ENCODE results near the gene ACER2. TPM values are rescaled to one million over a fixed set of nuclear protein-coding genes. Genes with fewer than 3 reads are reported as not detected.

ACER2 gene
- total RNA-seq, 1 donor from 2014 or later = 7.4 TPM

DNA sequence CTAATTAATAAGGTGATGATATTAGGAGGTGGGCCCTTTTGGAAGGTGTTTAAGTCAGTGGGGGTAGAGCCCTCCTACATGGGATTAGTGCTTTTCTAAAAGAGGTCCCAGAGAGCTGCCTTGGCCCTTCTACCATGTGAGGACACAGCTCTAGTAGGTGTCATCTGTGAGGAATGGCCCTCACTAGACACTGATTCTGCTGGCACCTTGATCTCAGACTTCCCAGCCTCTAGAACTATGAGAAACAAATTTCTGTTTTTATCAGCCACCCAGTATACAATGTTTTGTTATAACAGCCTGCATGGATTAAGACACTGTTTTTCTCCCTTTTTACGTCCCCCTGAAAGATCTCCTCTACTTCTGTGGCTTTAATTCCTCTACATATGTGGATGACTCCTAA, 31.6 kb downstream of the ACER2 start:
- Histone ChIP-seq H3K9me3 (ENCODE audit: insufficient read depth, low read depth, low read length) (no peaks in the 10 kb centered on the region), H3K4me1 (ENCODE audit: insufficient read depth, low read length) (no peaks in the 10 kb centered on the region), H3K4me3 (ENCODE audit: insufficient read depth, low read depth, low read length) (no peak overlapping the region), H3K4me2 (ENCODE audit: low read length) (no peak overlapping the region), H3K27ac (ENCODE audit: low read depth, low read length) (no peak overlapping the region), H3K79me2 (ENCODE audit: insufficient read depth, low read length) (no peaks in the 10 kb centered on the region), H3K27me3 (ENCODE audit: insufficient read depth, low read length) (no peaks in the 10 kb centered on the region), H4K20me1 (ENCODE audit: insufficient read depth, low read length) (no peaks in the 10 kb centered on the region), H2AFZ (ENCODE audit: low read depth, low read length) (no peak overlapping the region), H3K9ac (ENCODE audit: low read length) (no peak overlapping the region), H3K36me3 (ENCODE audit: insufficient read depth, low read length) (no peaks in the 10 kb centered on the region)
- Mint-ChIP-seq H3K27me3 (ENCODE audit: low read depth, unreplicated experiment) (peaks cover 5% of the 10 kb centered on the region), H3K36me3 (ENCODE audit: low read depth, unreplicated experiment) (peaks cover 5% of the 10 kb centered on the region), H3K9me3 (ENCODE audit: unreplicated experiment) (no peaks in the 10 kb centered on the region), H3K4me3 (ENCODE audit: unreplicated experiment) (no peak overlapping the region), H3K4me1 (ENCODE audit: low read depth, unreplicated experiment) (peaks cover 3% of the 10 kb centered on the region), H3K27ac (ENCODE audit: unreplicated experiment) (no peak overlapping the region)
- no peak for DNase-seq (ENCODE audit: low read depth)
- no peak for FAIRE-seq
- TF ChIP-seq, protein P1, sequence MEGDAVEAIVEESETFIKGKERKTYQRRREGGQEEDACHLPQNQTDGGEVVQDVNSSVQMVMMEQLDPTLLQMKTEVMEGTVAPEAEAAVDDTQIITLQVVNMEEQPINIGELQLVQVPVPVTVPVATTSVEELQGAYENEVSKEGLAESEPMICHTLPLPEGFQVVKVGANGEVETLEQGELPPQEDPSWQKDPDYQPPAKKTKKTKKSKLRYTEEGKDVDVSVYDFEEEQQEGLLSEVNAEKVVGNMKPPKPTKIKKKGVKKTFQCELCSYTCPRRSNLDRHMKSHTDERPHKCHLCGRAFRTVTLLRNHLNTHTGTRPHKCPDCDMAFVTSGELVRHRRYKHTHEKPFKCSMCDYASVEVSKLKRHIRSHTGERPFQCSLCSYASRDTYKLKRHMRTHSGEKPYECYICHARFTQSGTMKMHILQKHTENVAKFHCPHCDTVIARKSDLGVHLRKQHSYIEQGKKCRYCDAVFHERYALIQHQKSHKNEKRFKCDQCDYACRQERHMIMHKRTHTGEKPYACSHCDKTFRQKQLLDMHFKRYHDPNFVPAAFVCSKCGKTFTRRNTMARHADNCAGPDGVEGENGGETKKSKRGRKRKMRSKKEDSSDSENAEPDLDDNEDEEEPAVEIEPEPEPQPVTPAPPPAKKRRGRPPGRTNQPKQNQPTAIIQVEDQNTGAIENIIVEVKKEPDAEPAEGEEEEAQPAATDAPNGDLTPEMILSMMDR (IDR thresholded peaks at IDR 0.05; ENCODE audit: insufficient read depth, low read depth, low read length) = no peak
- TF ChIP-seq EZH2 (IDR thresholded peaks at IDR 0.05; ENCODE audit: insufficient read depth, low read length) = no peak

DNA sequence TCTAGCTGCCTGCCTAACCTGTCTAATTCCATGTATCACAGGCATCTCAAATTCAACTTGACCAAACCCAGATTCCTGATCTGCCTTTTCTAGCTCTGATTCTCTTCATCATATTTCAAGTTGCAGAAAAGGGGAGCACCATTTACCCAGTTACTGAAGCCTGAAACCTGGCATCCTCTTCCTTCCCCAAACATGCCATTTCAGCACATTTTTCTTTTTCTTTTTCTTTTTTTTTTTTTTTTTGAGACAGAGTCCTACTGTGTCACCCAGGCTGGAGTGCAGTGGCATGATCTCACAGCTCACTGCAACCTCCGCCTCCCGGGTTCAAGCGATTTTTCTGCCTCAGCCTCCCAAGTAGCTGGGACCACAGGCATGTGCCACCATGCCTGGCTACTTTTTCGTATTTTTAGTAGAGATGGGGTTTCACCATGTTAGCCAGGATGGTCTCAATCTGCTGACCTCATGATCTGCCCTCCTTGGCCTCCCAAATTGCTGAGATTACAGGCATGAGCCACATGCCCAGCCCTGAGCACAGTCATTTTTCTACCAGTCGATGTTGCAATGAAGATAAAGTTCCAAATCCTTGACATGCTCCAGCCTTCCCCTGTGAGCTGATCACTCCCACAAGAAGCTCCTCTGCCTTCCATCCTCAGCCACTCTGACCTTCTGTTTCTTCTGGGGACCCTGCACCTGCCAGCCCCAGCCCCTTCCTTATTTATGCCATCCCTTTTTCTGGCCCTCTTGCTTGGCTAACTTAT, 32.2 kb downstream of the ACER2 start:
- no peak for DNase-seq (ENCODE audit: low read depth)
- no peak overlapping the region for H3K4me3 ChIP-seq (ENCODE audit: insufficient read depth, low read depth, low read length)
- no peak for FAIRE-seq
- no peak overlapping the region for H3K27ac ChIP-seq (ENCODE audit: low read depth, low read length)
- Mint-ChIP-seq H3K4me1 (ENCODE audit: low read depth, unreplicated experiment) (peaks cover 8% of the 10 kb centered on the region), H3K9me3 (ENCODE audit: unreplicated experiment) (no peaks in the 10 kb centered on the region), H3K27me3 (ENCODE audit: low read depth, unreplicated experiment) (peaks cover 5% of the 10 kb centered on the region), H3K27ac (ENCODE audit: unreplicated experiment) (no peak overlapping the region), H3K36me3 (ENCODE audit: low read depth, unreplicated experiment) (peaks cover 5% of the 10 kb centered on the region), H3K4me3 (ENCODE audit: unreplicated experiment) (no peak overlapping the region)
- no peak overlapping the region for H3K9ac ChIP-seq (ENCODE audit: low read length)
- TF ChIP-seq, protein P1 (IDR thresholded peaks at IDR 0.05; ENCODE audit: insufficient read depth, low read depth, low read length) = no peak
- TF ChIP-seq EZH2 (IDR thresholded peaks at IDR 0.05; ENCODE audit: insufficient read depth, low read length) = no peak
- H3K27me3 ChIP-seq (ENCODE audit: insufficient read depth, low read length) = no peaks in the 10 kb centered on the region
- no peaks in the 10 kb centered on the region for H3K9me3 ChIP-seq (ENCODE audit: insufficient read depth, low read depth, low read length)
- H3K79me2 ChIP-seq (ENCODE audit: insufficient read depth, low read length) = no peaks in the 10 kb centered on the region
- H3K4me2 ChIP-seq (ENCODE audit: low read length) = no peak overlapping the region
- H2AFZ ChIP-seq (ENCODE audit: low read depth, low read length) = no peak overlapping the region
- no peaks in the 10 kb centered on the region for H3K4me1 ChIP-seq (ENCODE audit: insufficient read depth, low read length)
- H4K20me1 ChIP-seq (ENCODE audit: insufficient read depth, low read length) = no peaks in the 10 kb centered on the region
- no peaks in the 10 kb centered on the region for H3K36me3 ChIP-seq (ENCODE audit: insufficient read depth, low read length)

DNA sequence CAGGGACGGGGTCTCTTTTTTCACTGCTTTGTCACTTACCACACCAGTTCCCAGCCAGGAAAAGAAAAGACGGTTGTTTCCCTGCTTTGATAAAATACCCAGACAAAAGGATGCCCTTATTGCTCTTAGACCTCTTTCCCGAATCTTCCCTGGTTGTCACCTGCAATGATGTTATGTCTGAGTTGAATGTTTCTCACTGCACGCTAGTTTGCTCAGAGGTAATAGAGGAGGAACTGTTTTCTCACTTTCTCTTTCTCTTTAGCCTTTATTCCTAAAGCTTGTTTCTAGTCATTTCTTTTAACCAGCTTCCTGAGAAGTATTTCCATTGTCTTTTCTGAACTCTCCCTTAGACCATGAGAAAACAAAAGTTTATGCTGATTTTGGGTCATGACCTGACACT, 32.9 kb downstream of the ACER2 start:
- TF ChIP-seq, protein P1 (IDR thresholded peaks at IDR 0.05; ENCODE audit: insufficient read depth, low read depth, low read length) = no peak
- no peak for TF ChIP-seq EZH2 (IDR thresholded peaks at IDR 0.05; ENCODE audit: insufficient read depth, low read length)
- Histone ChIP-seq H4K20me1 (ENCODE audit: insufficient read depth, low read length) (no peaks in the 10 kb centered on the region), H3K9me3 (ENCODE audit: insufficient read depth, low read depth, low read length) (no peaks in the 10 kb centered on the region), H2AFZ (ENCODE audit: low read depth, low read length) (no peak overlapping the region), H3K36me3 (ENCODE audit: insufficient read depth, low read length) (no peaks in the 10 kb centered on the region), H3K4me1 (ENCODE audit: insufficient read depth, low read length) (no peaks in the 10 kb centered on the region), H3K4me2 (ENCODE audit: low read length) (no peak overlapping the region), H3K4me3 (ENCODE audit: insufficient read depth, low read depth, low read length) (no peak overlapping the region), H3K27me3 (ENCODE audit: insufficient read depth, low read length) (no peaks in the 10 kb centered on the region), H3K27ac (ENCODE audit: low read depth, low read length) (no peak overlapping the region), H3K79me2 (ENCODE audit: insufficient read depth, low read length) (no peaks in the 10 kb centered on the region), H3K9ac (ENCODE audit: low read length) (no peak overlapping the region)
- Mint-ChIP-seq H3K4me1 (ENCODE audit: low read depth, unreplicated experiment) (peaks cover 8% of the 10 kb centered on the region), H3K27me3 (ENCODE audit: low read depth, unreplicated experiment) (peaks cover 5% of the 10 kb centered on the region), H3K27ac (ENCODE audit: unreplicated experiment) (no peak overlapping the region), H3K4me3 (ENCODE audit: unreplicated experiment) (no peak overlapping the region), H3K9me3 (ENCODE audit: unreplicated experiment) (no peaks in the 10 kb centered on the region), H3K36me3 (ENCODE audit: low read depth, unreplicated experiment) (peaks cover 5% of the 10 kb centered on the region)
- no peak for DNase-seq (ENCODE audit: low read depth)
- FAIRE-seq = no peak

Data from astrocyte (in vitro differentiated cells and primary cell).